Epithelial cell of proximal tubule (primary cell): ENCODE results near the gene PRKN. TPM values are rescaled to one million over a fixed set of nuclear protein-coding genes. Genes with fewer than 3 reads are reported as not detected.

ENCODE experiments used
- DNase-seq: peaks from one replicate; pipeline ENCODE4 v3.0.0-alpha.2; 2011; ENCODE audit warnings: low read depth
- H3K4me3 ChIP-seq: 2 replicates; pipeline ENCODE4 v1.5.1; 2011; ENCODE audit warnings: low read depth, mild to moderate bottlenecking, low read length
- total RNA-seq: library from RNA; depleted of rRNA; stranded (reverse); fragments of >200 nt; gene quantifications from 2 replicates; pipeline ENCODE4 v1.2.3, GENCODE V29; 2015
- TF ChIP-seq, protein P1 (sequence below): conservative IDR thresholded peaks from 2 replicates; pipeline ENCODE4 v1.5.1; 2012; ENCODE audit warnings: low read depth, mild to moderate bottlenecking, low read length

PRKN gene
- total RNA-seq, 1 donor from 2014 or later = 0.58 TPM

GRCh38 chr6:161407115-161407514, 1320.5 kb downstream of the PRKN start:
- H3K4me3 ChIP-seq = no peak overlapping the region
- TF ChIP-seq, protein P1, sequence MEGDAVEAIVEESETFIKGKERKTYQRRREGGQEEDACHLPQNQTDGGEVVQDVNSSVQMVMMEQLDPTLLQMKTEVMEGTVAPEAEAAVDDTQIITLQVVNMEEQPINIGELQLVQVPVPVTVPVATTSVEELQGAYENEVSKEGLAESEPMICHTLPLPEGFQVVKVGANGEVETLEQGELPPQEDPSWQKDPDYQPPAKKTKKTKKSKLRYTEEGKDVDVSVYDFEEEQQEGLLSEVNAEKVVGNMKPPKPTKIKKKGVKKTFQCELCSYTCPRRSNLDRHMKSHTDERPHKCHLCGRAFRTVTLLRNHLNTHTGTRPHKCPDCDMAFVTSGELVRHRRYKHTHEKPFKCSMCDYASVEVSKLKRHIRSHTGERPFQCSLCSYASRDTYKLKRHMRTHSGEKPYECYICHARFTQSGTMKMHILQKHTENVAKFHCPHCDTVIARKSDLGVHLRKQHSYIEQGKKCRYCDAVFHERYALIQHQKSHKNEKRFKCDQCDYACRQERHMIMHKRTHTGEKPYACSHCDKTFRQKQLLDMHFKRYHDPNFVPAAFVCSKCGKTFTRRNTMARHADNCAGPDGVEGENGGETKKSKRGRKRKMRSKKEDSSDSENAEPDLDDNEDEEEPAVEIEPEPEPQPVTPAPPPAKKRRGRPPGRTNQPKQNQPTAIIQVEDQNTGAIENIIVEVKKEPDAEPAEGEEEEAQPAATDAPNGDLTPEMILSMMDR = no peak
- DNase-seq = no peak

DNA sequence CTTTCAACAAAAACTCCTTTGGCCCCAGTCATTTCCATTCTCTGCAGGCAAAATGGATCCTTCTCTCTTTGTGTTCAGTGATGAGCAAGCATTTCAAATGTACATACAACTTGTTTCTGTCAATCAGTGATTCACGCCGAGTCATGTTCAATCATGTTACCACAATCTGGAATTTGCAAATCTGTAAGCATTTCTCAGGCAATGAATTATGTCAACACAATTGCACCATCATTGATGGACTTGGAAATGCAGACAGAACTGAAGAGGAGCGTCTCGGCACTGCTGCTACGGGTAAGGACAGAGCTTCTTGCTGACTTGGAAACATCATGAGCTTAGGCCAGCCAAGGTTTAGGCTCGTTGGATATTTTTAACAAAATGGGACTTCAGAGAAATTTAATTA, 1320.9 kb downstream of the PRKN start:
- TF ChIP-seq, protein P1 = no peak
- DNase-seq = peak; percentile 88

GRCh38 chr6:161405418-161405817, 1322.1 kb downstream of the PRKN start:
- TF ChIP-seq, protein P1 = no peak
- no peak for DNase-seq
- no peak overlapping the region for H3K4me3 ChIP-seq

More for the DNA sequence above, 1320.9 kb downstream of the PRKN start:
- no peak overlapping the region for H3K4me3 ChIP-seq

DNA sequence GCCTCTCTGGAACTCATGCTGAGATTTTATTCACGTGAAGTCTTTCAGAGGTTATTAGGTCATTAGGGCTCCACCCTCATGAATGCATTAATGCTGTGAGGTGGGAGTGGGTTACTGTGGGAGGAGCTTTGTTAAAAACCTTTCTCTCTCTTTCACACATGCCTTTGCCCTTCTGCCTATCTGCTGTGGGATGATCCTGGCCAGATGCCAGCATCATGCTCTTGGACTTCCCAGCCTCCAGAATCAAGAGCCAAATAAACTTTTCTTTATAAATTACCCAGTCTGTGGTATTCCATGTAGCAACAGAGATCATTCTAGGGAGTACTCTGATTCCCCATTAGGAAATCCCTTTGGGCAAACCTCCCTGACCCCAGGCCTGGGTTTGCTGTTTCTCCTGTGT, 1323.8 kb downstream of the PRKN start:
- no peak for DNase-seq
- TF ChIP-seq, protein P1 = no peak
- H3K4me3 ChIP-seq = no peak overlapping the region

- DNase-seq = no peak
- H3K4me3 ChIP-seq = no peak overlapping the region
- TF ChIP-seq, protein P1 = no peak
These were observed 1325.8 kb downstream of the PRKN start for GRCh38 chr6:161401587-161402309.

- TF ChIP-seq, protein P1 = no peak
- H3K4me3 ChIP-seq = no peak overlapping the region
- no peak for DNase-seq
These were observed 1326.9 kb downstream of the PRKN start for GRCh38 chr6:161400671-161401070.

DNA sequence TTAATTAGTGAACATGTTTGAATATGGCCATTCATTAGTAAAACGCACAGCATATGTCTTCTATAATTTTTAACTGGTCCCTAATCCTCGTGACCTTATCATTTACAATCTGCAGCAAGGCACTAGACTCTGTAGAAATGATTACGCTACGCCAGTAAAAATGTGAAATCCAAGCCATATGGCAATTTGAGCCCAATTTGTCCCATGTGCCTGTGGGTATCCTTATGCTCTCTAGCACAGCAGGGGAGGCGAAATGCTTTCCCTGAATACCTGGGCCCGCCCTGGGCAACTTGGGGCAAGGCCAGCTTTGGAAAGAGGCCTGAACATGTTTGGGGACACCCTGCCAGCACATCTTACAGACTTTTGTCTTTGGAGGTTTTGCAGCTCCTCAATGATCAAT, 1331.0 kb downstream of the PRKN start:
- no peak for DNase-seq
- H3K4me3 ChIP-seq = no peak overlapping the region
- TF ChIP-seq, protein P1 = no peak
